Neural cell (in vitro differentiated cells): Measurements from ENCODE around the gene TUBGCP2. TPM values are rescaled to one million over a fixed set of nuclear protein-coding genes. Genes with fewer than 3 reads are reported as not detected.

ENCODE experiments used
- H2AFZ ChIP-seq: fragments of 200-600, 300-800 bp; sonication (generic), shearing (Covaris generic); 2 replicates; pipeline ENCODE4 v1.6.0; 2014; ENCODE audit warnings: low read depth, mild to moderate bottlenecking, antibody characterized with exemption, low read length, moderate library complexity
- H3F3A ChIP-seq: fragments of 200-600 bp; shearing (Covaris generic); 2 replicates; pipeline ENCODE4 v1.6.1; 2016; ENCODE audit warnings: mild to moderate bottlenecking, moderate library complexity, mixed read lengths, antibody characterized with exemption, low read length; ENCODE audit not compliant: insufficient read depth, poor library complexity, severe bottlenecking
- H3K27ac ChIP-seq: fragments of 200-600, 300-800 bp; sonication (generic), shearing (Covaris generic); 2 replicates; pipeline ENCODE4 v1.5.1; 2014; ENCODE audit warnings: mild to moderate bottlenecking, low read length, moderate library complexity
- H3K27me3 ChIP-seq: fragments of 300-800, 200-600 bp; sonication (generic), shearing (Covaris generic); 2 replicates; pipeline ENCODE4 v1.6.0; 2014; ENCODE audit warnings: mild to moderate bottlenecking, low read depth, low read length, moderate library complexity; ENCODE audit not compliant: insufficient read depth
- H3K36me3 ChIP-seq: fragments of 300-800, 200-600 bp; sonication (generic), shearing (Covaris generic); 2 replicates; pipeline ENCODE4 v1.5.1; 2014; ENCODE audit warnings: mild to moderate bottlenecking, antibody characterized with exemption, low read length, moderate library complexity; ENCODE audit not compliant: insufficient read depth
- H3K4me2 ChIP-seq: fragments of 300-800, 200-600 bp; sonication (generic), shearing (Covaris generic); 2 replicates; pipeline ENCODE4 v1.6.0; 2014; ENCODE audit warnings: mild to moderate bottlenecking, low read length
- H3K4me3 ChIP-seq: fragments of 300-800, 200-600 bp; sonication (generic), shearing (Covaris generic); 2 replicates; pipeline ENCODE4 v1.5.1; 2014; ENCODE audit warnings: mild to moderate bottlenecking, low read length, moderate library complexity
- H3K79me2 ChIP-seq: fragments of 200-600 bp; shearing (Covaris generic); replicated peaks from 2 replicates; pipeline ENCODE4 v1.6.0; 2014; ENCODE audit warnings: mild to moderate bottlenecking, low read length, moderate library complexity; ENCODE audit not compliant: insufficient read depth
- H3K9ac ChIP-seq: fragments of 300-800, 200-600 bp; sonication (generic), shearing (Covaris generic); 2 replicates; pipeline ENCODE4 v1.6.1; 2016; ENCODE audit warnings: mild to moderate bottlenecking, low read length, mixed read lengths
- H3K9me2 ChIP-seq: fragments of 200-600 bp; shearing (Covaris generic); 2 replicates; pipeline ENCODE4 v1.6.1; 2016; ENCODE audit warnings: mild to moderate bottlenecking, low read length, mixed read lengths; ENCODE audit not compliant: insufficient read depth
- H3K9me3 ChIP-seq: fragments of 200-600, 300-800 bp; sonication (generic), shearing (Covaris generic); 2 replicates; pipeline ENCODE4 v1.6.1; 2016; ENCODE audit warnings: mild to moderate bottlenecking, mixed run types, low read length, moderate library complexity, mixed read lengths
- H4K20me1 ChIP-seq: fragments of 200-600 bp; shearing (Covaris generic); 2 replicates; pipeline ENCODE4 v1.6.1; 2016; ENCODE audit warnings: mild to moderate bottlenecking, mixed run types; ENCODE audit not compliant: insufficient read depth
- CTCF ChIP-seq: fragments of 450-650 bp; IDR thresholded peaks from 2 replicates; pipeline ENCODE4 v1.5.1; 2014; ENCODE audit warnings: antibody characterized with exemption, mild to moderate bottlenecking, moderate library complexity; ENCODE audit not compliant: poor library complexity, severe bottlenecking
- EP300 ChIP-seq: fragments of 450-650 bp; conservative IDR thresholded peaks from 2 replicates; pipeline ENCODE4 v1.6.1; 2014; ENCODE audit warnings: antibody characterized with exemption, mild to moderate bottlenecking, moderate library complexity; ENCODE audit not compliant: poor library complexity, severe bottlenecking
- EZH2 ChIP-seq: fragments of 200-600, 300-800 bp; shearing (Covaris generic), sonication (generic); IDR thresholded peaks from 2 replicates; pipeline ENCODE4 v1.6.1; 2014; ENCODE audit warnings: antibody characterized with exemption, low read length, borderline replicate concordance, mild to moderate bottlenecking; ENCODE audit not compliant: insufficient read depth, poor library complexity, severe bottlenecking
- MXI1 ChIP-seq: fragments of 450-650 bp; conservative IDR thresholded peaks from 2 replicates; pipeline ENCODE4 v1.6.1; 2014; ENCODE audit warnings: antibody characterized with exemption, mild to moderate bottlenecking; ENCODE audit not compliant: poor library complexity, severe bottlenecking
- POLR2AphosphoS5 ChIP-seq: IDR thresholded peaks from 2 replicates; pipeline ENCODE4 v1.6.1; 2012
- RAD21 ChIP-seq: fragments of 450-650 bp; conservative IDR thresholded peaks from 2 replicates; pipeline ENCODE4 v1.6.1; 2014; ENCODE audit warnings: antibody characterized with exemption, mild to moderate bottlenecking, moderate library complexity
- REST ChIP-seq: IDR thresholded peaks from 2 replicates; pipeline ENCODE4 v1.6.1; 2012; ENCODE audit warnings: borderline replicate concordance
- SMC3 ChIP-seq: fragments of 450-650 bp; conservative IDR thresholded peaks from 2 replicates; pipeline ENCODE4 v1.6.1; 2014; ENCODE audit warnings: antibody characterized with exemption, mild to moderate bottlenecking, moderate library complexity; ENCODE audit not compliant: poor library complexity
- TAF1 ChIP-seq: IDR thresholded peaks from 2 replicates; pipeline ENCODE4 v1.6.1; 2012; ENCODE audit warnings: low read depth
- polyA plus RNA-seq: library from polyadenylated mRNA; depleted of rRNA; stranded (reverse); fragments of >200 nt; gene quantifications from 2 replicates; pipeline ENCODE4 v1.2.3, GENCODE V29; 2014

Gene TUBGCP2
- polyA plus RNA-seq, 1 donor from 2014 or later, result 34.5 TPM

- H3K79me2 ChIP-seq, result no peaks in the 10 kb centered on the region
Measured at GRCh38 chr10:133353202-133353959, 44.7 kb upstream of the TUBGCP2 start.

More at GRCh38 chr10:133353202-133353959, 44.7 kb upstream of the TUBGCP2 start:
- Histone ChIP-seq H3K36me3 (no peaks in the 10 kb centered on the region), H3K27me3 (no peaks in the 10 kb centered on the region), H3K27ac (no peak overlapping the region), H4K20me1 (no peaks in the 10 kb centered on the region), H3K9me2 (no peaks in the 10 kb centered on the region), H3K9me3 (no peaks in the 10 kb centered on the region), H3K4me3 (no peak overlapping the region), H3K4me2 (no peak overlapping the region), H3F3A (no peaks in the 10 kb centered on the region), H3K9ac (no peak overlapping the region), H2AFZ (no peak overlapping the region)
- TF ChIP-seq POLR2AphosphoS5 (no peak), CTCF (no peak), MXI1 (no peak), EZH2 (no peak), EP300 (no peak), REST (no peak), RAD21 (no peak), TAF1 (no peak), SMC3 (no peak)
